ENCODE data around the gene SPOP.

The SPOP gene

GRCh38 chr17:49585422-49586027 is 92.4 kb downstream of the SPOP start:
- no peak for DNase-seq (ENCODE audit: extremely low read depth, low read depth)
- TF ChIP-seq CTCF (IDR thresholded peaks at IDR 0.05; ENCODE audit: low read depth, low read length, missing control alignments) = peak; percentile 31
- no peak overlapping the region for H3K4me3 ChIP-seq (replicated peaks; ENCODE audit: low read depth, low read length)

- no peak for TF ChIP-seq CTCF (IDR thresholded peaks at IDR 0.05; ENCODE audit: low read depth, low read length, missing control alignments)
- no peak overlapping the region for H3K4me3 ChIP-seq (replicated peaks; ENCODE audit: low read depth, low read length)
- DNase-seq (ENCODE audit: extremely low read depth, low read depth) = no peak
These were observed 94.0 kb downstream of the SPOP start for GRCh38 chr17:49583889-49584288.

- no peak for DNase-seq (ENCODE audit: extremely low read depth, low read depth)
- TF ChIP-seq CTCF (IDR thresholded peaks at IDR 0.05; ENCODE audit: low read depth, low read length, missing control alignments) = no peak
- no peak overlapping the region for H3K4me3 ChIP-seq (replicated peaks; ENCODE audit: low read depth, low read length)
These were observed 94.7 kb downstream of the SPOP start for GRCh38 chr17:49583226-49583625.

GRCh38 chr17:49582789-49583188 is 95.1 kb downstream of the SPOP start:
- DNase-seq (ENCODE audit: extremely low read depth, low read depth) = no peak

GRCh38 chr17:49582055-49582722 is 95.7 kb downstream of the SPOP start:
- TF ChIP-seq CTCF (IDR thresholded peaks at IDR 0.05; ENCODE audit: low read depth, low read length, missing control alignments) = no peak
- H3K4me3 ChIP-seq (replicated peaks; ENCODE audit: low read depth, low read length) = no peak overlapping the region
- no peak for DNase-seq (ENCODE audit: extremely low read depth, low read depth)

More at GRCh38 chr17:49582789-49583188, 95.1 kb downstream of the SPOP start:
- TF ChIP-seq CTCF (IDR thresholded peaks at IDR 0.05; ENCODE audit: low read depth, low read length, missing control alignments) = no peak
- no peak overlapping the region for H3K4me3 ChIP-seq (replicated peaks; ENCODE audit: low read depth, low read length)

GRCh38 chr17:49581648-49581998 is 96.3 kb downstream of the SPOP start:
- no peak for TF ChIP-seq CTCF (IDR thresholded peaks at IDR 0.05; ENCODE audit: low read depth, low read length, missing control alignments)
- DNase-seq (ENCODE audit: extremely low read depth, low read depth) = no peak
- H3K4me3 ChIP-seq (replicated peaks; ENCODE audit: low read depth, low read length) = no peak overlapping the region
